Activated CD4-positive, alpha-beta memory T cell treated with anti-CD3 and anti-CD28 coated beads, Interleukin-2, amount 10 ng/mL, durations not matched to agents 7 days and 5 days (primary cell): ENCODE results near the gene PAOX. TPM values are rescaled to one million over a fixed set of nuclear protein-coding genes. Genes with fewer than 3 reads are reported as not detected.

ENCODE experiments used
- CTCF ChIA-PET: fragments of 350-600 bp; sonication (Branson Sonifier 250); formaldehyde crosslinking; loops from one replicate; lab custom pipeline; 2021; ENCODE audit warnings: antibody characterized with exemption, inconsistent platforms; lab: Charles Lee
- POLR2A ChIA-PET: fragments of 350-600 bp; sonication (Branson Sonifier 250); formaldehyde crosslinking; loops from one replicate; lab custom pipeline; 2021; ENCODE audit warnings: antibody characterized with exemption; lab: Charles Lee
- DNase-seq: peaks from one replicate; pipeline ENCODE4 v3.0.0-alpha.2; 2020
- H3K27ac Mint-ChIP-seq: one replicate; pipeline ENCODE4 v1.8.0; 2021; ENCODE audit warnings: mild to moderate bottlenecking, mixed read lengths
- H3K27me3 Mint-ChIP-seq: one replicate; pipeline ENCODE4 v1.8.0; 2021; ENCODE audit warnings: mixed read lengths
- H3K36me3 Mint-ChIP-seq: one replicate; pipeline ENCODE4 v1.8.0; 2021; ENCODE audit warnings: low read depth, mixed read lengths
- H3K4me1 Mint-ChIP-seq: one replicate; pipeline ENCODE4 v1.8.0; 2021; ENCODE audit warnings: mixed read lengths
- H3K4me3 Mint-ChIP-seq: one replicate; pipeline ENCODE4 v1.8.0; 2021; ENCODE audit warnings: mild to moderate bottlenecking, mixed read lengths
- H3K9me3 Mint-ChIP-seq: one replicate; pipeline ENCODE4 v1.8.0; 2021; ENCODE audit warnings: mixed read lengths
- total RNA-seq, 2 experiments: library from RNA; stranded (reverse); gene quantifications; one replicate each; pipeline ENCODE4 v1.2.3, GENCODE V29; 2021

The PAOX gene
- total RNA-seq, 2 experiments from 2014 or later: 5.9 to 7.8 TPM

- CTCF ChIA-PET: no interaction called here
Measured at GRCh38 chr10:133396035-133396624, 17.1 kb downstream of the PAOX start.

DNA sequence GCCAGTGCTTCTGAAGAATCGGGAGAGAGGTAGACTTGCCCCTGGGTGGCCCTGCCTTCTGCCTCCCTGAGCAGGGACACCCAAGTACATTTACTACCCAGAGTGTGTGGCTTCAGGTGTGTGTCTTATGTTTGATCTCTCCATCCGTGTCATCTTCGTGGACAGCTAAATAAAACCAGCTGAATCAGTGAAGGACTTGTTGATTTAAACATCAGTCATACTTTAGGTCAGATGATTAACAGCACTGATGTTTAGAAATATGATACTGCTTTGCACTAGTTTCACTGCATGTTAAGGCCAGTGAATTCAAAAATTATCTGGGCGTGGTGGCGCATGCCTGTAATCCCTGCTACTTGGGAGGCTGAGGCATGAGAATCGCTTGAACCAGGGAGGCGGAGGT lies 18.9 kb downstream of the PAOX start:
- CTCF ChIA-PET: interaction anchor here (0.6 kb wide), 1 partner anchor 174 kb away, joined by 4 read pairs; no protein-coding TSS in a partner anchor
- no peak for DNase-seq
- POLR2A ChIA-PET: interaction anchor here (1.0 to 1.6 kb wide), 2 partner anchors 8 to 22 kb away, joined by 3 to 4 read pairs; no protein-coding TSS in a partner anchor
- Mint-ChIP-seq H3K27ac (no peak overlapping the region), H3K4me3 (no peak overlapping the region), H3K4me1 (peaks cover 67% of the 10 kb centered on the region), H3K9me3 (no peaks in the 10 kb centered on the region), H3K27me3 (no peaks in the 10 kb centered on the region), H3K36me3 (peaks cover 65% of the 10 kb centered on the region)

More at GRCh38 chr10:133396035-133396624, 17.1 kb downstream of the PAOX start:
- no peaks in the 10 kb centered on the region for H3K27me3 Mint-ChIP-seq
- POLR2A ChIA-PET: interaction anchor here (2.2 kb wide), 1 partner anchor 26 kb away, joined by 6 read pairs; no protein-coding TSS in a partner anchor
- H3K9me3 Mint-ChIP-seq: no peaks in the 10 kb centered on the region
- H3K36me3 Mint-ChIP-seq: peaks cover 51% of the 10 kb centered on the region
- no peak for DNase-seq
- no peak overlapping the region for H3K4me3 Mint-ChIP-seq
- H3K4me1 Mint-ChIP-seq: peaks cover 68% of the 10 kb centered on the region
- H3K27ac Mint-ChIP-seq: no peak overlapping the region

- Mint-ChIP-seq H3K36me3 (peaks cover 72% of the 10 kb centered on the region), H3K4me1 (peaks cover 65% of the 10 kb centered on the region), H3K4me3 (no peak overlapping the region), H3K27ac (no peak overlapping the region), H3K27me3 (no peaks in the 10 kb centered on the region), H3K9me3 (no peaks in the 10 kb centered on the region)
- ChIA-PET CTCF (no interaction called here), POLR2A (interaction anchor here (0.7 to 1.6 kb wide), 3 partner anchors 9 to 24 kb away, joined by 3 to 4 read pairs (median 3); no protein-coding TSS in a partner anchor)
- DNase-seq: no peak
Measured at GRCh38 chr10:133399123-133399601, 20.1 kb downstream of the PAOX start.

- Mint-ChIP-seq H3K4me3 (no peak overlapping the region), H3K4me1 (peaks cover 62% of the 10 kb centered on the region), H3K27me3 (no peaks in the 10 kb centered on the region), H3K27ac (peak overlapping the region; percentile 80), H3K9me3 (no peaks in the 10 kb centered on the region), H3K36me3 (peaks cover 76% of the 10 kb centered on the region)
- CTCF ChIA-PET: interaction anchor here (1.0 to 1.2 kb wide), 4 partner anchors 10 to 173 kb away, joined by 3 to 5 read pairs (median 4); no protein-coding TSS in a partner anchor
- no peak for DNase-seq
- POLR2A ChIA-PET: interaction anchor here (1.1 to 2.7 kb wide), 4 partner anchors 11 to 136 kb away, joined by 3 to 15 read pairs (median 4); no protein-coding TSS in a partner anchor
Measured at GRCh38 chr10:133400624-133401424, 21.8 kb downstream of the PAOX start.

GRCh38 chr10:133401500-133401899 lies 22.4 kb downstream of the PAOX start:
- Mint-ChIP-seq H3K4me3 (no peak overlapping the region), H3K36me3 (peaks cover 80% of the 10 kb centered on the region), H3K4me1 (peaks cover 63% of the 10 kb centered on the region), H3K9me3 (no peaks in the 10 kb centered on the region), H3K27me3 (no peaks in the 10 kb centered on the region), H3K27ac (peak overlapping the region; percentile 80)
- DNase-seq: no peak
- ChIA-PET CTCF (interaction anchor here (1.0 to 1.2 kb wide), 4 partner anchors 10 to 172 kb away, joined by 3 to 5 read pairs (median 4); no protein-coding TSS in a partner anchor), POLR2A (interaction anchor here (1.1 to 2.7 kb wide), 4 partner anchors 11 to 137 kb away, joined by 3 to 15 read pairs (median 4); no protein-coding TSS in a partner anchor)

GRCh38 chr10:133401981-133402725 lies 23.1 kb downstream of the PAOX start:
- Mint-ChIP-seq H3K36me3 (peaks cover 80% of the 10 kb centered on the region), H3K27ac (peak overlapping the region; percentile 12), H3K4me1 (peaks cover 61% of the 10 kb centered on the region), H3K27me3 (no peaks in the 10 kb centered on the region), H3K9me3 (no peaks in the 10 kb centered on the region), H3K4me3 (no peak overlapping the region)
- no peak for DNase-seq
- POLR2A ChIA-PET: interaction anchor here (1.4 to 2.7 kb wide), 3 partner anchors 12 to 45 kb away, joined by 3 to 15 read pairs (median 4); no protein-coding TSS in a partner anchor
- CTCF ChIA-PET: interaction anchor here (1.0 to 1.2 kb wide), 2 partner anchors 11 to 73 kb away, joined by 4 to 5 read pairs; no protein-coding TSS in a partner anchor

- Mint-ChIP-seq H3K27me3 (no peaks in the 10 kb centered on the region), H3K4me1 (peaks cover 59% of the 10 kb centered on the region), H3K9me3 (peaks cover 3% of the 10 kb centered on the region), H3K27ac (no peak overlapping the region), H3K4me3 (no peak overlapping the region), H3K36me3 (peaks cover 80% of the 10 kb centered on the region)
- ChIA-PET POLR2A (no interaction called here), CTCF (interaction anchor here (0.6 kb wide), 1 partner anchor 103 kb away, joined by 3 read pairs; no protein-coding TSS in a partner anchor)
- DNase-seq: no peak
Measured at GRCh38 chr10:133403359-133403758, 24.3 kb downstream of the PAOX start.

GRCh38 chr10:133403784-133404183 lies 24.7 kb downstream of the PAOX start:
- H3K36me3 Mint-ChIP-seq: peaks cover 80% of the 10 kb centered on the region
- peaks cover 6% of the 10 kb centered on the region for H3K9me3 Mint-ChIP-seq
- no peak overlapping the region for H3K27ac Mint-ChIP-seq

DNA sequence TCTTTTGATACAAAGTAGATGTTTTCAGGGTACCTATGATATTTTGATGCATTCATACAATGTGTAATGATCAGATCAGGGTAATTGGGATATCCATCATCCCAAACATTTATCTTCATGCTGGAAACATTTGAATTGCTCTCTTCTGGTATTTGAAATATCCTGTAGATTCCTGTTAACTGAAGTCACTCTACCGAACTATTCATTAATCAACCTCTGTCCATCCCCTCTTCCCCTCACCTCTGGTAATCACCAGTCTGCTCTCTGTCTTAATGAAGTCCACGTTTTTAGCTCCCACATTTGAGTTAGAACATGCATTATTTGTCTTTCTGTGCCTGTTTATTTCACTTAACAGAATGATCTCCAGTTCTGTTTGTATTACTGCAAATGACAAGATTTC lies 26.2 kb downstream of the PAOX start:
- H3K27ac Mint-ChIP-seq: no peak overlapping the region
- ChIA-PET CTCF (interaction anchor here (1.0 kb wide), 1 partner anchor 76 kb away, joined by 3 read pairs; no protein-coding TSS in a partner anchor), POLR2A (interaction anchor here (1.0 to 1.3 kb wide), 2 partner anchors 15 to 76 kb away, joined by 3 to 4 read pairs; no protein-coding TSS in a partner anchor)
- peaks cover 53% of the 10 kb centered on the region for H3K4me1 Mint-ChIP-seq
- H3K4me3 Mint-ChIP-seq: no peak overlapping the region
- DNase-seq: no peak
- no peaks in the 10 kb centered on the region for H3K27me3 Mint-ChIP-seq
- peaks cover 81% of the 10 kb centered on the region for H3K36me3 Mint-ChIP-seq
- peaks cover 17% of the 10 kb centered on the region for H3K9me3 Mint-ChIP-seq

More at GRCh38 chr10:133403784-133404183, 24.7 kb downstream of the PAOX start:
- no peaks in the 10 kb centered on the region for H3K27me3 Mint-ChIP-seq
- H3K4me3 Mint-ChIP-seq: no peak overlapping the region
- ChIA-PET POLR2A (no interaction called here), CTCF (interaction anchor here (0.6 kb wide), 1 partner anchor 104 kb away, joined by 3 read pairs; no protein-coding TSS in a partner anchor)
- peaks cover 59% of the 10 kb centered on the region for H3K4me1 Mint-ChIP-seq
- DNase-seq: no peak

- CTCF ChIA-PET: interaction anchor here (1.0 kb wide), 1 partner anchor 76 kb away, joined by 3 read pairs; no protein-coding TSS in a partner anchor
Measured at GRCh38 chr10:133405844-133406527, 26.9 kb downstream of the PAOX start.

More at GRCh38 chr10:133405844-133406527, 26.9 kb downstream of the PAOX start:
- POLR2A ChIA-PET: interaction anchor here (1.0 to 1.3 kb wide), 2 partner anchors 16 to 76 kb away, joined by 3 to 4 read pairs; no protein-coding TSS in a partner anchor
- Mint-ChIP-seq H3K9me3 (peaks cover 19% of the 10 kb centered on the region), H3K4me3 (no peak overlapping the region), H3K36me3 (peaks cover 83% of the 10 kb centered on the region), H3K27me3 (no peaks in the 10 kb centered on the region), H3K4me1 (peaks cover 46% of the 10 kb centered on the region), H3K27ac (peak overlapping the region; percentile 62)
- DNase-seq: no peak
